GM18867 (cell line): ENCODE data around the gene LRRC30.

Experiments
- ATAC-seq: cut with Tn5 transposase; IDR thresholded peaks from one replicate; pipeline ENCODE4 v1.9.1; 2021; ENCODE audit warnings: mild to moderate bottlenecking, moderate library complexity; ENCODE audit not compliant: unreplicated experiment

Gene LRRC30

GRCh38 chr18:7236933-7237332 lies 6.0 kb downstream of the LRRC30 start:
- no peak for ATAC-seq

GRCh38 chr18:7237673-7238272 lies 6.9 kb downstream of the LRRC30 start:
- ATAC-seq, result no peak

GRCh38 chr18:7242926-7243325 lies 12.0 kb downstream of the LRRC30 start:
- ATAC-seq, result no peak

GRCh38 chr18:7248877-7249276 lies 18.0 kb downstream of the LRRC30 start:
- no peak for ATAC-seq

GRCh38 chr18:7254163-7254562 lies 23.3 kb downstream of the LRRC30 start:
- ATAC-seq, result no peak

- ATAC-seq, result no peak
Measured at GRCh38 chr18:7255054-7255453, 24.2 kb downstream of the LRRC30 start.

- ATAC-seq, result no peak
Measured at GRCh38 chr18:7255643-7256042, 24.8 kb downstream of the LRRC30 start.

- no peak for ATAC-seq
Measured at GRCh38 chr18:7256618-7257425, 25.9 kb downstream of the LRRC30 start.

GRCh38 chr18:7257426-7257740 lies 26.5 kb downstream of the LRRC30 start:
- no peak for ATAC-seq

- ATAC-seq, result no peak
Measured at GRCh38 chr18:7259475-7259874, 28.6 kb downstream of the LRRC30 start.

GRCh38 chr18:7261199-7261598 lies 30.3 kb downstream of the LRRC30 start:
- ATAC-seq, result no peak

GRCh38 chr18:7267973-7268372 lies 37.1 kb downstream of the LRRC30 start:
- ATAC-seq, result no peak

- ATAC-seq, result no peak
Measured at GRCh38 chr18:7269942-7270341, 39.1 kb downstream of the LRRC30 start.

GRCh38 chr18:7272311-7273049 lies 41.6 kb downstream of the LRRC30 start:
- ATAC-seq, result no peak

- ATAC-seq, result no peak
Measured at GRCh38 chr18:7273301-7273921, 42.5 kb downstream of the LRRC30 start.

GRCh38 chr18:7281579-7281978 lies 50.7 kb downstream of the LRRC30 start:
- no peak for ATAC-seq
